ENCODE data around the gene UBE3D.

The UBE3D gene

DNA sequence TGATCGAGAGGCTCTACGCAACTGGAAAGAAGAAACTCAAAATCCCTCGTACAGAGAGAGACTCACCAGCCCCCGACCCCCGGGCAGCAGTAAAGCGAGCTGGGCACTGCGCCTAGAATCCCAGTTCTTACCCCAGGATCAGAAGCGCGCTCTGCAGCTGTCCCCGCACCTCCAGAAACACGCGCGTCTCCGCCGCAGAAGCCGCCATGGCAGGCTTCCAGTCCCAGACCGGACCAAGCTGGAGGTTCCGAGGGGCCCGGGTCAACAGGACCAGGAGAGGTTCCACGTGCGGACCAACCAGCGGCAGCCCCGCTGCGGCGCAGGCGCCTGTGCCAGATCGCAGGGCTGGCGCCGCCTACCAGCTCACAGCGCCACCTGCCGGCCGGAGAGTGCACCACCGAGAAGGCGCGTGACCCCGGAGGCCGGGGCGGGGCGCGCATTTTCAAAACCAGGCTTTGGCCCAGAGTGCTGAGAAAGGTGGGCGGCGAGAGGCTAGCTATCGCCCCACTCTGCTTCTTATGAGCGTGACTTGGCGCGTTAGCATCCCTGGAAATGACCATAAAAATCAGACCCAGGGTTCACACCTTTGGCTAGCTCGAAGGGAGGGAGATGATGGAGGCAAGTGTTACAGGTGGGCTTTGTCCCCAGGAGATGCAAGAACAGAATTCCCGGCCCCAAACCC is at the start of gene UBE3D:
Gene UBE3D, minus strand, starts transcription at position 331 of the 682 bp plus-strand sequence. Its CDS starts 123 bp downstream, at position 208.
- DNase-seq = peak; percentile 41

GRCh38 chr6:83114164-83114563 is 48.5 kb upstream of the UBE3D start:
- no peak for DNase-seq

GRCh38 chr6:83113258-83113657 is 47.6 kb upstream of the UBE3D start:
- no peak for DNase-seq

DNA sequence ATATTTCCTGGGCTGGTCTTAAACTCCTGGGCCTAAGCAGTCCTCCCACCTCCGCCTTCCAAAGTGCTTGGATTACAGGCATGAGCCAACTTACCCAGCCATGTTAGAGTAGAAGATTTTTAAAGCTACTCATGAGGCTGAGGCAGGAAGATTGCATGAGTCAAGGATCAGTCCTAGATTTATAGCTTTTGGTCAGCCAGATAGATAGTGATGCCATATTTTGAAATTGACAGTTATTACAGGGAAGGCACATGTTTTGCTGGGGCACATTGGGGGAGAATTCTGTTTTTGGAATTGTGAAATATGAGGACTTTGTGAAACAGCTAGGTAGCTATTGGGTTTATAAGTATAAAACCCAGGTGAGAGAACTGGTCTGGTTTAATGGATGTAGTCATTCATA is 42.7 kb upstream of the UBE3D start:
- DNase-seq = no peak

DNA sequence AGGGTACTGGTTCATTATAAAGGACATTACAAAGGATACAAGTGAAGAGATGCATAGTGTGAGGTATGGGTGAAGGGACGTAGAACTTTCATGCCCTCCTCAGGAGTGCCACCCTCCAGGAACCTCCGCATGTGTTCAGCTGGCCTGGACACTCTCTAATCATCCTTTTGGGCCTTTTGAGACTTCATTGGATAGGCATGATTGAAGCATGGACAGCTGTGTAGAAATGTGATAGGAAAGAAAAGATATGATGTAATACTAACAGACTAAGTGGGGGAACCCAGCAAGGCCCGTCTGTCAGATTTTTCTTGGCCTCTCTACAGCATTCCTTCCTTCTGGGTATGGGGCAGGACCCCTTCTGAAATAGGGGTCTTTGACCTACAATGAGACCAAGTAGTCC is 32.9 kb upstream of the UBE3D start:
- DNase-seq = no peak

DNA sequence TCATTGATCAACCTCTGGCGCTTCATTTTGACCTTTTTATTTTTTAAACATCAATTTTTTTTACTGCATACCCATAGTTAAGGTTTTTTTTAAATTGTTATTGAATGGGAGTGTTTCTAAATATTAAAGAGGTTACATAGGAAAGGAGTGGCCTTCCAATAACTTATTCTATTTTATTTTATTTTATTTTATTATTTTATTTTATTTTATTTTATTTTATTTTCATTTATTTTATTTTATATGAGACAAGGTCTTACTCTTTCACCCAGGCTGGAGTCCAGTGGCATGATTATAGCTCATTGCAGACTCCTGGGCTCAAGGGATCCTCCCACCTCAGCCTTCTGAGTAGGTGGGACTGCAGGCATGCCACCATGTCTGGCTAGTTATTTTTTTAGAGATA is 32.0 kb upstream of the UBE3D start:
- DNase-seq = no peak

DNA sequence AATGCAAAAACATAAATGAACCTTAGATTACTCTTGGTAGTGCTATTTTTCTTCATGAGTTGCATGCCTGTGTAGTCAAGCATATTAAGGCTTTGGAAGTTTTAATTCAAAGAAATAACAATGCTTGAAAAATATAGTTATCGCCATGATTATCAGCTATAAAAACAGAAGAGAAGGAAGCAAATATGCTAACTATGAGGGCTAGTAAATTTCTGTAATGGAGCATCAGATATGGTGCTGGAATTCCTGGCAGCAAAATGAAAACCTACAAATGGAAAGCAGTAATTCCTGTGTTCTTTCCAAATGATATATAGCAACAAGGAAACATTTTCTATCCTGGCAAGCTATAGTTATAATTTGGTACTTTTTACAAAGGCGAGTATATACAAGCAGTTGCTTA is 31.6 kb upstream of the UBE3D start:
- no peak for DNase-seq

- no peak for DNase-seq
Measured at GRCh38 chr6:83096791-83097190, 31.1 kb upstream of the UBE3D start.

DNA sequence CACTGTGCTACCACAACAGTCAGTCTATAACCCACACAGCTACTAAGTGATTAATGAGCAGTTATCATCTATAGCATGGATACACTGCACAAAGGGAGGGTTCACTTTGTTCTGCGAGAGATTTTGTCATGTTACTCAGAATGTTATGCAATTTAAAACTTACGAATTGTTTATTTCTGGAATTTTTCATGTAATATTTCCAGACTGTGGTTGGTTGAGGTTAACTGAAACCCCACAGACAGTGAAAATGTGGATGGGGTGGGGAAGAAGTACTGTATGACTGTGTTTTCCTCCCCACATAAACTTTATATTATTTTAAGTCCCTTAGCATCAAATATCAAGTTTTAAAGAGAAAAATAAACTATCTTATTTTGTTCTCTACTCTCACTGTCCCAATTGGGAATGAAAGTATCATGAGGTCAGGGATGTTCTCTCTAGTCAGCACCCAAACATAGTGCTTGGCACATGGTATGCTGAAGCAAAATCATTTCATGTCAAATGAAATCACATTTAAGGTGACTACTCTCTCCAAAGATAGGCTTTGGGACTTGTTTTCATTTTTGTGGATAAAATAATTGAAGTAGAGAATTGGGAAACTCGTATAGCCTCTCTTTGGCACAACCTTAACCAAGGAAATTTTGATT is 27.2 kb upstream of the UBE3D start:
- DNase-seq = no peak

GRCh38 chr6:83086751-83087150 is 21.1 kb upstream of the UBE3D start:
- no peak for DNase-seq

GRCh38 chr6:83083476-83083875 is 17.8 kb upstream of the UBE3D start:
- no peak for DNase-seq

GRCh38 chr6:83073615-83074014 is 8.0 kb upstream of the UBE3D start:
- DNase-seq = no peak

- DNase-seq = no peak
Measured at GRCh38 chr6:83072726-83073125, 7.1 kb upstream of the UBE3D start.

DNA sequence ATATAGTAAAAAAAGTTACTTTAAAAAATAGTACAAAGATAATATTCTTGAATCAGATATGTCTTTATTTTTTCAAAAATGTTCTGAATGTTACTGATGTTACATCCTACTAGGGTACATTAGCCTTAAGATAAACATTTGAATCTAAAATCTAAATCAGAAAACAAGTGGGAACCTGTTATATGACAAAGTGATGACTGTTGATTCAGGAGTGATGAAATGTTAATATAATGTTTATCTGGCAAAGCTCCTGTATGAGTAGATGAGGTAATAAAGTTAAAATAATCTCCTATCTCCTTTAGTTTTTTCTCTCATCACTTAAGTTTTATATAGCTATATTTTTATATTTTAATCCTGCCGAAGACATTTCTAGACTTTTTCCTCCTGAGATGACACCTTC is 6.1 kb upstream of the UBE3D start:
- no peak for DNase-seq

GRCh38 chr6:83071023-83071422 is 5.4 kb upstream of the UBE3D start:
- no peak for DNase-seq

DNA sequence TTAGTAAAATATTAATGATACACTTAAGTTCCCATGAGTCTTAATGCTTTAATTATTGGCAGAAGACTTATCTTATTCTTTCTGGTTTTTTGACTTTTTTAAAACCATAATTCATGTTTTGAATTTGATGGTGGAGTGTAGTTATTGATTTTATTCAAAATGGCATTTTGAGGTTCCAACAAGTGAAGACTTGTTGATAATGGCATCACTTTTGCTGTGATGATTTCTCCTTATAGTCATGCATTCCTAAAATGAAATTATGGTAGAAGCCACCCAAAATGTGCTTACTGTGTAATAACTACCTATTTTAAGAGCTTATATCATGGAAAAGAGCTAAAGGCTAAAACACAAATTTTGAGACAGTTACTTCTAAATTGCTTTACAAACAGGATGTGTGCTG is 4.0 kb upstream of the UBE3D start:
- no peak for DNase-seq

DNA sequence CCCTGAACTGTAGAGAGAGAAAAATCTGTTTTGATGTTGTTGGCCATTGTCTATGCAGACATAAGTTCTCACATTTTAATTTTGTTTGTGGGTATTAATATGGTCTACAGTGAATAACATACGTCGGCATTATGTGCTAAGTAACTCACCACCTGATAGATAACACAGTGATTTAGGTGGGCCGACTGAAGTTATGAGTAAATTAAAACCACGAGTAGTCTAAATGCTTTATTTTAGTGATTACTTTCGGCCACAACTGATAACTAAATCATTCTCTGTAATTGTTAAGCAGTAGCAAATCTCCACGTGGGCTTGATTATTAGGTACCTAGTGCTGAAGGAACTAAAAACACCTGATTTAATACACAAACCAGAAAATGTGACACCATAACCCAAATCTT is 3.0 kb upstream of the UBE3D start:
- no peak for DNase-seq

GRCh38 chr6:83067448-83068439 is 2.1 kb upstream of the UBE3D start, which contains the start of gene DOP1A:
Gene DOP1A, plus strand, starts transcription at chr6:83067671. Its CDS starts 29,307 bp downstream, at chr6:83096978.
- DNase-seq = peak; percentile 88

DNA sequence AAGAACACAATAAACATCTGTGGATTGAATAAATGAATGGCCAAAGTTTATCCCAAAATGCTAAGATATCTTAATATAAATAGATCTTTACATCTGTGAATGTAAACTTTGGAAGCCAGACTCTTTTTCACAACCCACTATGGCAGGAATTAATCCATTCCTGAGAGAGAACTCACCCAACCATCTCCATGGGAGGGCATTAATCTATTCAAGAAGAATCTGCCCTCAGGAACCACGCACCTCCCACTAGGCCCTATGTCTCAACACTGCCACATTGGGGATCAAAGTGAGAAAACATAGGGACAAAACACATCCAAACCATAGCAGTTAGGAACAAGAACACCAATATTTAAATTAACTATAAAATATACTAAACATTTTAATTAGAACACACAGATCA is 3.4 kb downstream of the UBE3D start:
- no peak for DNase-seq

GRCh38 chr6:83061190-83061589 is 4.5 kb downstream of the UBE3D start:
- no peak for DNase-seq

- DNase-seq = no peak
Measured at GRCh38 chr6:83057705-83058321, 7.8 kb downstream of the UBE3D start.

- peak; percentile 2 for DNase-seq
Measured at GRCh38 chr6:83055366-83055964, 10.2 kb downstream of the UBE3D start.

DNA sequence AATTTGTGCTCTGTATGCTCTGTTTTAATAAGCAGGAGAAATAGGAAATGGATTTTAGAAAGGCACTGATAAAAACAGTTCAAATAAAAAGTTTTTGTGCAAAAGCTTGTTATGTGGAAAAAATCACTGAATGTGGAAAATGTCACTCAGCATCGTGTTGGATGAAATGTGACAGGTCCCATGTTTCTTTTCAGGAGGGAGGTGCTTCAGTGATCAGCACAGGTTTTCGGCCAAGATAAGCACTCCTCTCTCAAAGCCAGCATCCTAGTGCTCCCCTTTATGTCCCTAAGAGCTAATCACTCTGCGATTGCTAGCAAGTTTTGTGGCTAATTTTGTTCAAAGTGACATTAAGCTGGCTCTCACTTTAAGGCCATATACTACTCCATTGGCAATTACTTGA is 12.0 kb downstream of the UBE3D start:
- DNase-seq = no peak
